K562 (cell line): ENCODE results near the gene LDHAL6A. TPM values are rescaled to one million over a fixed set of nuclear protein-coding genes. Genes with fewer than 3 reads are reported as not detected.

ENCODE experiments used
- ARID1B ChIP-seq: fragments of 450-650 bp; IDR thresholded peaks from 2 replicates; pipeline ENCODE4 v1.6.1; 2016; ENCODE audit warnings: antibody characterized with exemption, mild to moderate bottlenecking, inconsistent platforms
- ASH1L ChIP-seq: fragments of 450-650 bp; IDR thresholded peaks from 2 replicates; pipeline ENCODE4 v1.6.1; 2018; ENCODE audit warnings: borderline replicate concordance, mild to moderate bottlenecking, low read depth; ENCODE audit not compliant: partially characterized antibody
- BCL6 ChIP-seq: fragments of 250-450 bp; sonication (Bioruptor Pico); IDR thresholded peaks from 2 replicates; pipeline ENCODE4 v1.4.0; 2020
- CCNT2 ChIP-seq: IDR thresholded peaks from 2 replicates; pipeline ENCODE4 v1.6.1; 2011; ENCODE audit warnings: borderline replicate concordance, low read depth, mild to moderate bottlenecking, moderate library complexity, mixed read lengths, low read length; ENCODE audit not compliant: insufficient read length; ENCODE audit errors: extremely low read depth
- CEBPB ChIP-seq: fragments of 450-650 bp; IDR thresholded peaks from 2 replicates; pipeline ENCODE4 v1.6.1; 2016; ENCODE audit warnings: missing genetic modification characterization, missing compliant biosample characterization
- CEBPZ ChIP-seq: fragments of 150-350 bp; IDR thresholded peaks from 2 replicates; pipeline ENCODE4 v1.6.1; 2014; ENCODE audit warnings: low read depth, mild to moderate bottlenecking, low read length, borderline replicate concordance
- CREM ChIP-seq: IDR thresholded peaks from 2 replicates; pipeline ENCODE4 v1.6.1; 2014; ENCODE audit warnings: antibody characterized with exemption, low read depth
- E2F3 ChIP-seq: fragments of 250-450 bp; sonication (Bioruptor Pico); IDR thresholded peaks from 2 replicates; pipeline ENCODE4 v1.4.0; 2020; ENCODE audit warnings: mild to moderate bottlenecking
- ESRRA ChIP-seq: fragments of 450-650 bp; IDR thresholded peaks from 2 replicates; pipeline ENCODE4 v1.6.1; 2014; ENCODE audit warnings: low read depth, mild to moderate bottlenecking, moderate library complexity, borderline replicate concordance
- FUS ChIP-seq: fragments of 200-400 bp; formaldehyde crosslinking; optimal IDR thresholded peaks from 2 replicates; pipeline ENCODE3; 2017; ENCODE audit warnings: low read depth, low read length
- GATA2 ChIP-seq: sonication (generic); formaldehyde crosslinking; IDR thresholded peaks from 2 replicates; pipeline ENCODE4 v1.4.0; 2020; ENCODE audit warnings: mild to moderate bottlenecking, missing genetic modification reagents
- HNRNPL ChIP-seq: fragments of 200-400 bp; formaldehyde crosslinking; IDR thresholded peaks from 2 replicates; pipeline ENCODE4 v1.6.1; 2017; ENCODE audit warnings: low read depth, mild to moderate bottlenecking, low read length
- ID3 ChIP-seq, 2 experiments: fragments of 250-450 bp in 1 of 2; fragments of 450-650 bp in 1 of 2; sonication (Bioruptor Pico) in 1 of 2; IDR thresholded peaks; 2 replicates each; pipeline versions ENCODE4 v1.6.1 to v1.8.0; 2016 to 2021; ENCODE audit warnings: mild to moderate bottlenecking in 2 of 2, moderate library complexity in 2 of 2, missing compliant biosample characterization in 1 of 2, missing genetic modification characterization in 1 of 2
- NR2C2 ChIP-seq, 2 experiments: fragments of 200-800 bp in 1 of 2; sonication (Bioruptor generic) in 1 of 2; sonication (generic) in 1 of 2; formaldehyde crosslinking in 1 of 2; IDR thresholded peaks; 2 replicates each; pipeline versions ENCODE4 v1.6.1 to v1.8.0; 2016 to 2022; ENCODE audit warnings: mild to moderate bottlenecking in 1 of 2, missing compliant biosample characterization in 1 of 2, missing genetic modification characterization in 1 of 2, missing genetic modification reagents in 1 of 2
- PTTG1 ChIP-seq: fragments of 450-650 bp; IDR thresholded peaks from 2 replicates; pipeline ENCODE4 v1.6.1; 2016; ENCODE audit warnings: low read depth, mild to moderate bottlenecking, missing genetic modification characterization, missing compliant biosample characterization
- RUNX1 ChIP-seq: sonication (generic); IDR thresholded peaks from 2 replicates; pipeline ENCODE4 v1.6.1; 2016; ENCODE audit warnings: antibody characterized with exemption, low read depth
- SOX6 ChIP-seq: fragments of 450-650 bp; IDR thresholded peaks from 2 replicates; pipeline ENCODE4 v1.6.1; 2014; ENCODE audit warnings: mild to moderate bottlenecking
- SREBF2 ChIP-seq: sonication (generic); formaldehyde crosslinking; IDR thresholded peaks from 2 replicates; pipeline ENCODE4 v1.4.0; 2020; ENCODE audit warnings: mild to moderate bottlenecking, missing genetic modification reagents
- SRSF9 ChIP-seq: fragments of 200-400 bp; formaldehyde crosslinking; IDR thresholded peaks from 2 replicates; pipeline ENCODE4 v1.6.1; 2017; ENCODE audit warnings: low read depth, low read length, borderline replicate concordance
- ZBTB7A ChIP-seq: IDR thresholded peaks from 2 replicates; pipeline ENCODE4 v1.6.1; 2011; ENCODE audit warnings: low read depth, mild to moderate bottlenecking, low read length, moderate library complexity, borderline replicate concordance; ENCODE audit not compliant: control insufficient read depth
- ZNF740 ChIP-seq, 3 experiments: fragments of 200-800 bp in 1 of 3; sonication (Bioruptor generic) in 1 of 3; sonication (generic) in 1 of 3; formaldehyde crosslinking in 1 of 3; IDR thresholded peaks; 2 replicates each; pipeline versions ENCODE4 v1.6.1 to v1.8.0; 2016 to 2022; ENCODE audit warnings: mild to moderate bottlenecking in 2 of 3, missing compliant biosample characterization in 2 of 3, missing genetic modification characterization in 2 of 3, missing genetic modification reagents in 1 of 3
- polyA plus RNA-seq, 8 experiments: library from polyadenylated mRNA; depleted of rRNA in 4 of 8; stranded (reverse) in 5 of 8; unstranded in 3 of 8; fragments of >200 nt; fragmentation: Nextera tagmentation in 2 of 8; fragmentation: Illumina TruSeq in 1 of 8; extraction: Ambion mirVana in 2 of 8; extraction: Trizol in 1 of 8; gene quantifications; 2 replicates each; pipeline versions ENCODE4 v1.2.1 to v1.2.3, GENCODE V29; 2011 to 2014; ENCODE audit warnings: inconsistent platforms in 1 of 8, missing spikeins in 1 of 8
- total RNA-seq, 7 experiments: library from RNA; depleted of rRNA in 6 of 7; stranded (reverse); fragments of >200 nt in 6 of 7; fragmentation: Illumina TruSeq in 2 of 7; extraction: Trizol in 2 of 7; gene quantifications; 2 replicates each; pipeline versions ENCODE4 v1.2.1 to v1.2.3, GENCODE V29; 2011 to 2021; ENCODE audit warnings: low replicate concordance in 1 of 7

The LDHAL6A gene
- total and polyA plus RNA-seq, 9 of the 15 experiments (the other 6 are each of a cell fraction or from before 2014, with no cell fraction given), result 0.04 TPM; not detected in 8

- TF ChIP-seq FUS (no peak), CREM (no peak), ZBTB7A (0 out of 2 replicates have a peak, but pooled peaks have one; percentile 40), ARID1B (peak; percentile 87), CCNT2 (peak; percentile 42), SRSF9 (no peak), BCL6 (CRISPR knock-in tag) (no peak), HNRNPL (no peak), ID3 (CRISPR knock-in tag; IDR thresholded peaks at IDR 0.05) (no peak), ID3 (tag; IDR thresholded peaks at IDR 0.05) (peak; percentile 89), CEBPB (no peak), SREBF2 (CRISPR knock-in tag) (no peak), NR2C2 (CRISPR knock-in tag; IDR thresholded peaks at IDR 0.05) (no peak), NR2C2 (tag; IDR thresholded peaks at IDR 0.05) (no peak), ASH1L (no peak), SOX6 (peak; percentile 67), RUNX1 (no peak), ESRRA (peak; percentile 61; the same call in 1 of the 2 replicates), PTTG1 (tag) (no peak), E2F3 (no peak), ZNF740 (CRISPR knock-in tag; IDR thresholded peaks at IDR 0.05) (peak; percentile 56), ZNF740 (tag; IDR thresholded peaks at IDR 0.05) (no peak), CEBPZ (no peak), GATA2 (CRISPR knock-in tag) (peak; percentile 74)
These were observed 35.3 kb downstream of the LDHAL6A start (continued) for GRCh38 chr11:18490736-18491485.
